Measurements from ENCODE around the gene PTGER2.

PTGER2 gene

DNA sequence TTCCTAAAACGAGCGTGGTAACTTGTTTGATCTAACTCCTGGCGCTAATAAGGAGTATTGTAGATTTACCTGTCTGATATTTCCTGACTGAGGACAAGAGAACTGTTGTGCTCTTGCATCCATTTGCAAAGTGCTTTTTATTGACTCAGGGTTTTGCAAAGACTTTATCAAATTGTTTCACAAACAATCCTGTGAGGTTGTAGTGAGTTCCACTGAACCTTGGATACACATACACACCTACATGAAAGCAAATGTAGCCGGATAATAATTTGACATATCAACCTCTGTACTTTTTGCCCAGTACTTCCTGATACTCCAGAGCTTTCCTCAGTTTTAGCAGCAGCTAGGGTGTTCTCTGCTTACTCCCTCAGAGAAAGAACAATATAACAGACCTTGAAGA lies 6.7 kb upstream of the PTGER2 start:
- DNase-seq, result no peak

DNA sequence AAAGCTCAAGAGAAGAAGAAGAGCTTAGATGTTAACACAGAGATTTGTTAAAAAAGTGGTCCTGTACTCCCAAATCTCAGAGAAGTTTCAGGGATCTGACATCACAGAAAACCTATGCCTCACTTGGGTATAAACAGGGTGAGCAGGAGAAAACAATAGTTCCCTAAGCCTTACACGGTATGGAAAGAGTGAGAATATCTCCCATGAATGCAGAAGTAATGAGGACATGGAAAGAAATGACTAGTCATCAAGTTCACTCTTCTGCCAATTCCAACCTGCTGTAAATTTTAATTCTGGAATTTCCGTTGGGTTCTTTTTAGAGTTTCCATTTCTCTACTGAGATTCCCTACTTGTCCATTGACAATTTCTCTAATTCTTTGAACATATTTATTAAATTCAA lies 6.2 kb upstream of the PTGER2 start:
- DNase-seq, result no peak

DNA sequence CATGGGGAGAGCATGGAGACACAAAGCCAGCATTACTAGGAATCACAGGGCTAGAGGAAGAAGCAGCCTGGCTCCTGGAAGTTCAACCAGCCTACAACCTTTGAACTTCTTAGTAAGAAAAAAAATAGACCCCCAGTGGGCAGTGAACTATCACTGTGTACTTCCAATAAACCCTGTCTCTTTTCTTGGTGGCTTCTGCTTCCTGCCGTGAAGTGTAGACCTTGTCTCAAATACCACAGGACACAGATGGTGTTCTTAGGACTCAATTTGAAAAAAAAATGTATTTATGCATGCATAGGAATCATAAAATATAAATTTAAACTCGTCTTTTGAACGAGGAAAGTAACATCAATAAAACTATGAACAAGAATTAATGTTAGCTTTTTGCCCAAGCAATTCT lies 3.6 kb upstream of the PTGER2 start:
- DNase-seq, result no peak

DNA sequence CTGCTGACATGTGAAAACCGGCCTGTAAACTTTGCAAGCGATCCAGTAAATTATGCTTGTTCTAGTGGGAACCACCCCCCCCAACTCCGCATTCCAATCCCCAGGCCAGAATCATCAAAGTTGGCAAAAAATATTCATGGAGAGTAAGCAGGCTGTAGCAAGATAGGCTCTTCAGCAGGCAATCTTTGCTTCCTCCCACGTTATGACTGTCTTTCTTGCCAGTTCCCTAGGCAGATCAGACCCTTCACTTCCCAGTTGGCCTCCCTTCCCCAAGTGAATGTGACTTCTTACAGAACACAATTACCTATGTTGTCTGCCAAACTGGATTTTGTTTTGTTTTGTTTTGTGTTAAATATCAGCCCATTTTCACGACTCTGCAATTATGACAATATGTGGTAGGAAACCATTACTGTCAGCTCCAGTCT lies 1.2 kb upstream of the PTGER2 start:
- no peak for DNase-seq

DNA sequence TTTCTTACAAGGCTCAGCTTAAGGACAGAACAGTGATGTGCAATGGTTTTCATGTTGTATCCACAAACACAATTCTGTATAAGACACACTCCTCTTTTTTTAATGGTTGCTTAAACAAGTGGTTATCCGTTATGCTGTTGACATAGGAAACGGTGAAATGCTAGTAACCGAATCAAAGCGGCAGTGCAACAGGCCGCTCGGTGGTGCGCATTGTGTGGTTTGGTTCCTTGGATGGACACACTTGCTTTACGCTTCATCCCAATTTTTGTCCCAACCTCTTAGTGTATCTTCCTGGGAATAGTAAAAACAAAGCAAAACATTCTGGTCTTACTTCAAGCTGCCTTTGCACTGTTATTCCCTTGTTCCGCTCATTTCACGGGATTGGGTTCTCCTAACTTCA lies 650 bp upstream of the PTGER2 start:
- DNase-seq, result no peak

DNA sequence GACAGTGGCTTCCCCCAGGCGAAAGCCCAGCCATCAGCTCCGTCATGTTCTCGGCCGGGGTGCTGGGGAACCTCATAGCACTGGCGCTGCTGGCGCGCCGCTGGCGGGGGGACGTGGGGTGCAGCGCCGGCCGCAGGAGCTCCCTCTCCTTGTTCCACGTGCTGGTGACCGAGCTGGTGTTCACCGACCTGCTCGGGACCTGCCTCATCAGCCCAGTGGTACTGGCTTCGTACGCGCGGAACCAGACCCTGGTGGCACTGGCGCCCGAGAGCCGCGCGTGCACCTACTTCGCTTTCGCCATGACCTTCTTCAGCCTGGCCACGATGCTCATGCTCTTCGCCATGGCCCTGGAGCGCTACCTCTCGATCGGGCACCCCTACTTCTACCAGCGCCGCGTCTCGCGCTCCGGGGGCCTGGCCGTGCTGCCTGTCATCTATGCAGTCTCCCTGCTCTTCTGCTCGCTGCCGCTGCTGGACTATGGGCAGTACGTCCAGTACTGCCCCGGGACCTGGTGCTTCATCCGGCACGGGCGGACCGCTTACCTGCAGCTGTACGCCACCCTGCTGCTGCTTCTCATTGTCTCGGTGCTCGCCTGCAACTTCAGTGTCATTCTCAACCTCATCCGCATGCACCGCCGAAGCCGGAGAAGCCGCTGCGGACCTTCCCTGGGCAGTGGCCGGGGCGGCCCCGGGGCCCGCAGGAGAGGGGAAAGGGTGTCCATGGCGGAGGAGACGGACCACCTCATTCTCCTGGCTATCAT lies 663 bp downstream of the PTGER2 start:
- DNase-seq, result no peak

DNA sequence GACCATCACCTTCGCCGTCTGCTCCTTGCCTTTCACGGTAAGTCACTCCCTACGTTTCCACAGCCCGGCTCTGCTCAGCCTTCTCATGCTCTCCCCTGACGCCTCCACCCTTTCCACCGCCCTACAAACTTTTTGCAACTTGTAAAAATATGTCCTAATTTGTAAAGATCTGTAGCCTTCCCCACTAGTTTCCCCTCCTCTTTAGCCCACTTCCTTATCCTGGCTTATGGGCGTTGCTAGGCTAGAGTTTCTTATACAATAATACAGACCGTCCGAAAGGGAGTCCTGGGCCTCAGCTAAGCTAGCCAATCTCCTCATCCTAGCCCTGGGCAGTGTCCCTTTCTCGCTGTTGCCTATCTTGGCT lies 1.2 kb downstream of the PTGER2 start:
- DNase-seq, result no peak

DNA sequence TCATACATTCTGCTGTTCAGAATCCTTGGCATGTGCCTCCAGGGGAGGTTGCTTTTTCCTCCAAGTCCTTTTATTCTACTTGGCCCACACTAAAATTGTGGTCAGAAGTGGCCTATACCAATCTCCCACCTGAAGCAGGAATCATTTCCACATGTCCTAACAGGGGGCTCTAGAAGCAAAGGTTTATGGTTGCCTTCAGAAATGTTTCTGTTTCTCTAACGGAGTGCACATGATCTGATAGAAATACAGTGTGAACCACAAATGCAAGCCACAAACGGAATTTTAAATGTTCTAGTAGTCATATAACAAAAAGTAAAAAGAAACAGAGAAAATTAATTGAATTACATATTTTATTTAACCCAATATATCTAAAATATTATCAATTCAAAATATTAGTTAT lies 4.0 kb downstream of the PTGER2 start:
- DNase-seq, result no peak

DNA sequence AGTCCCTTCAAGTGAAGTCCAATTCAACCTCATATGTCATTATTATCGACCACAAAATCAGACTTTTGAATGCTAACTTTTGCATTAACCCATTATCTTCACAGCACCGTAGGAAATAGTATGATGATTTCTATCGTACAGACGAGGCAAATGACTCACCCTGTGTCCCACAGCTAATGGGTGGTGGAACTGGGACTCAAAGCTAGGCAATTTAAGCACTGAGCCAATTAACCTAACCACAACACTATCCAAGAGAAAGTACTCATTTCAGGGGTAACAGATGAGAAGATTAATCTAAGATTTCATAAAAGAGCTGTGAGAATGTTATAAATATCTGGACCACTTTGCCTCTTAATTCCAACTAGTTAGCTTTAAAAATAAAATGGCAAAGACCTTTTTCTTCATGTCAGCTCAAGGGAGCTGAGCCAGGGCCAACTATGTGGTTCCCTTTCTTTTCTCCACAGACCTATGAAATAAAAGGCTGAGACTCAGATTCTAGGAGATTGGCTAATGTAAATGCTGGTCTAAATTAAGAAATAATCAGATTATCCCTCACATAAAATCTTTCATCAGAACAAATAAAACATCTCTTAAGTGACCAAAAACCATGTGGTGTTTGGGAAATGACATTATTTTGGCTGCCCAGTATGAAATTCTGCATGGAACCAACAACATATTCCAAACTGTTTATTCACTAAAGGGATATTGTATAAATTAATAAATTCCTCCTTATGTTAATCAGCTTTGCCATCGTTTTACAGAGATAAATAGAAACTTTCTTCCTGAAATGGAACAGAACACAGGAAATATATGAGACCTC lies 4.9 kb downstream of the PTGER2 start:
- no peak for DNase-seq

DNA sequence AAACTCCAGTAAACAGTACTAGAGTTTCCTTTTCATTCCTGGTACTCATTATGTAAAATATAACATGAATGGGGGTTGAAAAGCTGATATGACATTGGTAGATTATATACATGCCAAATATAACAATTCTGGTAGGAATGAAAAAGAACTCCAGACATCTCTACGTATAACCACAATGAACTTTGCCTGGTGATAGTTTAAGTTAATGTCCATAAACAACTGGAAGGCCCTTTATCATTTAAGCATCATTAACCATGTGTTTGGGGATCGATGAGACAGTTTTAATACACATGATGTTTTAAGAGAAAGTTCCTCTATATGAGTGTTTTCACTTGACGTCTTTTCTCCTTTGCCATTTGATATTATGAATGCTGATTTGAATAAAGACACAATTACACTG lies 5.8 kb downstream of the PTGER2 start:
- no peak for DNase-seq

DNA sequence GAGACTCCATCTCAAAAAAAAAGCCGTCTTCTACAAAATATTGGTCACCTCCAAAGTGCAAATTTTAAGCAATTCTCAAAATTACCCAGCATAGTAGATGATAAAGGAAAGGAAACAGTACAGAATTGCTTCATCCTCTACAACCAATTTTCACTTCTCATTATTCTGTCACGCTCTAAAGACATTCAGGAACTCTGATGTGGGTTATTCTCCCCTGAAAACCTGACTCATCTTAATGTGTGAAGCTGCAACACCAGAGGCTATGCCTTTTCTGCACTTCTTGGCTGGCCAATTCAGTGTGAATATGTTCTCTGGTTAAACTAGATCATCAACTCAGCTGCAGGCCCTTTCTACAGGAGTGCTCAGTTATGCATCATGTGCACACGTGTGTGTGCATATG lies 11.0 kb downstream of the PTGER2 start:
- DNase-seq, result no peak

DNA sequence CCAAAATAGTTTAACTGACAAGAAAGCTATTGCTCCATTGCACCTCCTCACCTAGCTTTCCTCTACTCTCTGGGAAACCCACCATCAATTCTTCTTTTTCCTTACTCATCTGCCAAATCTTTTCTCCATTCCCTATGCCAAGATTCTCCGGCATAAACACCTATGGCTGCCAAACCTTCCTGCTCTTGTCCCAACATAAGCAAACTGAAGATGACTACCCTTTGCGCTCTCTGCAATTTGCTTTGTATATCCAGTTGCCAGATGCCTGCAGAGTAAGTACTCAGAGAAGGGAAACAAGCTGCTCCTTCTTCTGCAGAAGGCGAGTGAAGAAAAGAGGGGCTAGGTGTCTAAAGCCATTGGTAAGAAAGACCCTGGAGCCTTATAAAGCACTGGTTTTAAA lies 11.5 kb downstream of the PTGER2 start:
- DNase-seq, result no peak

DNA sequence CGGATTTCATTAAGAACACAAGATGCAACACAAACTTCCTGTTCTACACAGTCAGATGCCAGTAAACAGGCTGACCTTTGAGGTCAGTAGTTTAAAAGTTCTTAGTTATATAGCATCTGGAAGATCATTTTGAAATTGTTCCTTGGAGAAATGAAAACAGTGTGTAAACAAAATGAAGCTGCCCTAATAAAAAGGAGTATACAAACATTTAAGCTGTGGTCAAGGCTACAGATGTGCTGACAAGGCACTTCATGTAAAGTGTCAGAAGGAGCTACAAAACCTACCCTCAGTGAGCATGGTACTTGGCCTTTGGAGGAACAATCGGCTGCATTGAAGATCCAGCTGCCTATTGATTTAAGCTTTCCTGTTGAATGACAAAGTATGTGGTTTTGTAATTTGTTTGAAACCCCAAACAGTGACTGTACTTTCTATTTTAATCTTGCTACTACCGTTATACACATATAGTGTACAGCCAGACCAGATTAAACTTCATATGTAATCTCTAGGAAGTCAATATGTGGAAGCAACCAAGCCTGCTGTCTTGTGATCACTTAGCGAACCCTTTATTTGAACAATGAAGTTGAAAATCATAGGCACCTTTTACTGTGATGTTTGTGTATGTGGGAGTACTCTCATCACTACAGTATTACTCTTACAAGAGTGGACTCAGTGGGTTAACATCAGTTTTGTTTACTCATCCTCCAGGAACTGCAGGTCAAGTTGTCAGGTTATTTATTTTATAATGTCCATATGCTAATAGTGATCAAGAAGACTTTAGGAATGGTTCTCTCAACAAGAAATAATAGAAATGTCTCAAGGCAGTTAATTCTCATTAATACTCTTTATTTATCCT lies 13.5 kb downstream of the PTGER2 start:
- DNase-seq, result no peak

DNA sequence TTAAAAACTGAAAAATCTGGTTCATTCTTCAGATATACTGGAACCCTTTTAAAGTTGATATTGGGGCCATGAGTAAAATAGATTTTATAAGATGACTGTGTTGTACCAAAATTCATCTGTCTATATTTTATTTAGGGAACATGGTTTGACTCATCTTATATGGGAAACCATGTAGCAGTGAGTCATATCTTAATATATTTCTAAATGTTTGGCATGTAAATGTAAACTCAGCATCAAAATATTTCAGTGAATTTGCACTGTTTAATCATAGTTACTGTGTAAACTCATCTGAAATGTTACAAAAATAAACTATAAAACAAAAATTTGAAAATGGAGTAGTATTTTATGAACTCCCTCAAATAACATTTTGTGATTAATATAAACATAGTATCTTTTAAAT lies 14.2 kb downstream of the PTGER2 start:
- DNase-seq, result no peak

DNA sequence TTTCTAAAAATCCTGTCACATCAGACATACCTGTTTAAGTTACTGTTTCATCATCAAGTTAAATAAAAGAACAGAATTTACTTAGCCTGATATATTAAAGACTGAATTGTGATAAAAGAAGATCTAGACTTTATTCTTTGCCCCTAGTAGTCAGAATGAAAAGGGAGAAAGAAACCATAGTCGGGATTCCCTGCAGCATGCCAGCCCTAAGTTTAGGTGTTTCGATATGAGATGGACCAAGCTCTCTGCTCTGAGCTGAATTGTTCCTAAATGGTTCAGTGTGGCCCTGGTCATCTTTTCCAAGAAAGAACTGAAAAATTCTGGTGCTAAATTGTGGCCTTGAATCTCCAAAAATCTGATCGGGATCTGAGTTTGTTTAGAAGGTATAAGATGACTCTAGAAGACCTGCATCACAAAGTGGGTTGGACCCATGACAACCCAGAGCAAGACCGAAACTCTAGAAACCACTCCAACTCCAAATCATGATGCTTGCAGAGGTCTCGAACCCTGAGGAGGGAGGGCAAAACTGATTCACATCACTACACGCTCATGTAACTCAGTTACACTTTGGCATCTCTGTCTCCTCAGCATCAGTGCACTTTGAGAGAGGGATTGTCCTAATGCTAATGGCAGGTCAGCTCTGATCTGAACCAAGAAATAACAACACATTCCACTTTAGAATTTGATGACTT lies 15.7 kb downstream of the PTGER2 start:
- no peak for DNase-seq

DNA sequence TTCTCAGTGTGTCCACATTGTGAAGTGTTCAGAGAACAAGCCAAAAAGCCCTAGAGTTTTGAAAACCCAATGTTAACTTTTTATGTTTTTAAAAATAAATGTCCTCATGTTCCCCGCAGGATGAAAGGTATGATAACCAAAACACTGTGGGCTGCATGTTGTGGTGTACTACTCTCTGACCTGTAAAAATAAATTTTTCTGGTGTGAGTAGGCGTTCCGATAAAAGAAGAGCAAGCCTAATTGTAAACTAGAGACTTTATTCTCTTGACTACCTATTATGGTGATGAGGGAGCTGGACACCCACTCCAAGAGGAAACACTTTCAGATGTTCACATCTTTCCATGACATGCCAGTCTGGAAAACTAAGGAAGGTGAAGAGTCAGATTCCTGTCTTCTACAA lies 18.2 kb downstream of the PTGER2 start:
- DNase-seq, result no peak

DNA sequence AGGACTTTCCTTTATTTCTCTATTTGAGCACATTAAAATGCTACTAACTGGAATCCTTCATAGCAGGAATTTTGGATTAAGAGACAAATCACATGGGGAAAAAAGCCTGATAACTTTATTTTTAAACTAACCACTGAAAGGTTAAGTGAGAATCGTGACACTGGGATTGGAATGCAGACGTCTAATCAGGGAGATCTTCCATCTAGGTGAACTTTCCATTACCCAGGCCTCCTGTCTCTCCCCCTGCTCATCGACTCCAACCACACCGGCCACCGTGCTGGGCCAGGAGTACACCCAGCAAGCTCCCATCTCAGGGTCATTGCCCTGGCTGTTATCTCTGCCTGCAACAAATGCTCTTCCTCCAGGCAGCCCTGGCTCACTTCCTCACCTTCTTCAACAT lies 19.0 kb downstream of the PTGER2 start:
- DNase-seq, result no peak

DNA sequence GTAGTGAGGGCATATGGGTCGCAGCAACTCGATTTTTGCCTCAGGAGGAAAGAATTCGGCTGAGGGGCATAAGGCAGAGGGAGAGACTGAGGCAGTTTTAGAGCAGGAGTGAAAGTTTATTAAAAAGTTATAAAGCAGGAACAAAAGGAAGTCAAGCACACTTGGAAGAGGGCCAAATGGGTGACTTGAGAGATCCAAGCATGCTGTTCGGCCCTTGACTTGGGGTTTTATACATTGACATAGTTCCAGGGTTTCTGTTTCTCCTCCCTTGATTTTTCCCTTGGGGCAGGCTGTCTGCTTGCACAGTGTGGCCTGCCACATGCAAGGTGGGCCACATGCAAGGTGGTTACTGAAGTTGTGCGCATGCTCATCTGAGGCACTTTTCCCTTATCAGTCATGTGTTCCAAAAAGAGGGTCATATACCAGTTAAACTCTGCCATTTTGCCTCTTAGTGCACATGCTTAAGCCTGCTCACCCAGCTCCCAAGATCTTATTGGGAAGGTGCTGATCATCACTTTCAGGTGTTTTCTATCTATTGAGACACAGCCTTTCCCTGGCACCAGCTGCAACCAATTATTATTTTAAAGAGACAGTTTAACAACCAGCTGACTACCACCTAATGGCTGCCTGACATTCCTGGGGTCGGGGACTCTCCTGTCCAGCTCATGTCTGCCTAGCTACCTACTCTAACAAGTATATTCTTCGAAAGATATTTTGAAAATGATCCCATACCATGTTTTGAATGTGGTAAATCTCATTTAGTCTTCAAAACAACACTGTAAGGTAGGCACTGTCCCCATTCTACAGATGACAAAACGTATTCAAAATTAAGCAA lies 19.9 kb downstream of the PTGER2 start:
- DNase-seq, result no peak

DNA sequence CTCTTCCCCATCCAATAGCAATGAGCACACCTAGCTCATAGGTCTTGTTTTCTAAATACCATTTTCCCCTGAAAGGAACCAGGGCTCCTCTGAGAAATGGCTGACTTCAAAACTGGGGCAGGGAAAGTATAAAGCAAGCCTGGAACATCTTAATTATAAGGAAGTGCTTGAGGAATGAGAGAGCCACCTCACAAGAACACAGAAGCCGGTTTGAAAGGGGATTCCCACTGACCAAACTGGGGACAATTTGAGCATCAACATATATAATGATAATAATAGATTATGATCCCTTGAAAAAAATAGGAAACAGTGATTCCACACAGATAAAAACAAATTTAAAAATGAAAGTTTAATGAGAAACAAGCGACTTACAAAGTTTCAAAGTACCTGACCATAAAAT lies 22.1 kb downstream of the PTGER2 start:
- no peak for DNase-seq

DNA sequence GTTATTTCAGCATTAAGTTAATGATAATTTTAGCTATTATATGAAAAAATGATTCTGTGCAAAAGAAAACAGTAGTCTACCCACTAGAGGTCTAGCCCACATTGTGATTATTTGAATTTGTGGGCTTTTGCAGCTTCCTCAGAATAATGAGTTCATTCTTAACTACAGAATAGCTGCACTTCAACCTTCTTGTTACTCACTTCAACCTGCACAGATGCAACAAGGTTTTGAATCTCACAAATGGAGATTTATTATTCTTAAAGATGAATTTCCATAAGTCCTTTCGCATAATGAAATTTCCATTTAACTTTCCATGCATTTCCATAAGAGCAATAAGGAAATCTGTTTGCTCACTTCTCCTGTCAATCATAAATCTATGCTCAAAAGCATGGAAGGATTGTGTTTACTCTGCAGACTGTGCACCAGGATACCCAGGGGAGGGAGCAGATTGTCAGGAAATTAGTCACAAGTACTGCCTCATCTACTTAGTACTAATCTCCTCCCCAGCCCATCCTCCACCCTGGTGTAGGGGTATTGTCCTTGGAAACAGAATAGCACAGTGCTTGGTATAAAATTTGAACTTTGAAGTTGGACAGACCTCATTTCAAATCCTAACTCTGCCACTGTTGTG lies 24.1 kb downstream of the PTGER2 start:
- peak; percentile 28 for DNase-seq

DNA sequence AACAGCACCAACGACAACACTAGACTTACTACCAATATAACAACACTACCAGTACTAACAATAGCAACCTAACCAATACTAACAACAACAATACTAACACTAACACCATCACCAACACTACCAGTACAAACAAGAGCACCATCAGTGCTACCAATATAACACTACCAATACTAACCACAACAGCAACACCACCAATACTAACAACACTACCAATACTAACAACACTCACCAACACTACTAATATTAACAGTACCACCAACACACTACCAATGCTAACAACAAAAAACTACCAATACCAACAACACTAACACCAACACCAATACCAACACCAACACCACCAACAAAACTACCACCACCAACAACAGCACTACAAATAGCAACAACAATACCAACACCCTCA lies 25.1 kb downstream of the PTGER2 start:
- no peak for DNase-seq

All from NCI-H526 treated with DMSO at 0.1 percent for 48 hours (cell line).